Stimulated activated CD4-positive, alpha-beta T cell treated with anti-CD3 and anti-CD28 coated beads, Interleukin-15, amount 100 ng/mL, for 48 hours (primary cell): Measurements from ENCODE around the gene RGS12.

Experiments
- DNase-seq, 2 donors: peaks; one replicate each; pipeline ENCODE4 v3.0.0-alpha.2; 2020; ENCODE audit warnings: low read depth in 2 of 2

Gene RGS12

GRCh38 chr4:3253808-3254207 lies 39.0 kb upstream of the RGS12 start:
- DNase-seq: no peak

- DNase-seq: no peak
Observed at GRCh38 chr4:3254302-3255131, 38.3 kb upstream of the RGS12 start.

GRCh38 chr4:3255611-3256186 lies 37.1 kb upstream of the RGS12 start:
- no peak for DNase-seq

GRCh38 chr4:3256230-3257102 lies 36.4 kb upstream of the RGS12 start:
- no peak for DNase-seq

GRCh38 chr4:3257103-3257555 lies 35.7 kb upstream of the RGS12 start:
- DNase-seq: no peak

DNA sequence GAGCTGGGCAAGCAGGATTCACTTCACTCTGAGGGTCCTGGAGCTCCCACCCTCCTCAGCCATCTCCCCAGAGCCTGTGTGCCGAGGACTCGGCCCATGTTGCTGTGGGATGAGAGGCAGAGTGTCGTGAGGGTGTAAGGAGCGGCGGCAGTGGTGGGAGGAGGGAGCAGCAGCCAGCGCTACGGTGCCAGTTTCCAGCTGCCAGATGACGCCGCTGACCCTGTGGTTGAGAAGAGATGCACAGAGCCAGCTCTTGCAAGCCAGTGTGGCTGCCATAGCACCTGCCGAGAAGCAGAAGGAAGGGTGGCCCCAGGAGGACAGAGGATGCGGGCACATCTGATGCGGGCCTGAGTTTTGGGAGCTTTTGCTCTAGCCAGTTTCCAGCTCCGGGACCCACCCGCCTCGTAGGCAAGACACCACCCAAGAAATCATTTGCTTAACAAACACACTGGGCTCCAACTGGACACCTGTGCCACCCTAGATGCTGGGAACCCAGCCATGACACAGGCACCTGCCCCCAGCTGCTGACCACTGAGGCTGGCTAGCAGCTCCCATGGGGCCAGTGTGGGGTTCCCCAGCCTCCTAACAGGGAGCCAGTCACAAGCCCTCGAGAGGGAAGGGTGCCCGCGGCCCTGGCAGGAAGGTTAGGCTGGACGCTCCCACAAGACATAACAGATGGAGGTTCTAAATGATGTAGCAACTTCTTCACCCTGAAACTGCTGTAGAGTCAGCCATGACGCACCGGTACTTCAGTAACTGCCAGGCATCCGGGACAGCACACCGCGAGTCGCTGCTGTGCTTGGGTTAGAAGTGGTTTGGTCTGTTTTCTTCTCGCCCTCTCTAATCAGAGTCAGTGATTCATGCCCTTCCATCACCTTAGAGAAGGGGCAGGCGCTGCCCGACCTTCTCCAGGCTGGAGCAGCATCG lies 35.0 kb upstream of the RGS12 start:
- DNase-seq: no peak

DNA sequence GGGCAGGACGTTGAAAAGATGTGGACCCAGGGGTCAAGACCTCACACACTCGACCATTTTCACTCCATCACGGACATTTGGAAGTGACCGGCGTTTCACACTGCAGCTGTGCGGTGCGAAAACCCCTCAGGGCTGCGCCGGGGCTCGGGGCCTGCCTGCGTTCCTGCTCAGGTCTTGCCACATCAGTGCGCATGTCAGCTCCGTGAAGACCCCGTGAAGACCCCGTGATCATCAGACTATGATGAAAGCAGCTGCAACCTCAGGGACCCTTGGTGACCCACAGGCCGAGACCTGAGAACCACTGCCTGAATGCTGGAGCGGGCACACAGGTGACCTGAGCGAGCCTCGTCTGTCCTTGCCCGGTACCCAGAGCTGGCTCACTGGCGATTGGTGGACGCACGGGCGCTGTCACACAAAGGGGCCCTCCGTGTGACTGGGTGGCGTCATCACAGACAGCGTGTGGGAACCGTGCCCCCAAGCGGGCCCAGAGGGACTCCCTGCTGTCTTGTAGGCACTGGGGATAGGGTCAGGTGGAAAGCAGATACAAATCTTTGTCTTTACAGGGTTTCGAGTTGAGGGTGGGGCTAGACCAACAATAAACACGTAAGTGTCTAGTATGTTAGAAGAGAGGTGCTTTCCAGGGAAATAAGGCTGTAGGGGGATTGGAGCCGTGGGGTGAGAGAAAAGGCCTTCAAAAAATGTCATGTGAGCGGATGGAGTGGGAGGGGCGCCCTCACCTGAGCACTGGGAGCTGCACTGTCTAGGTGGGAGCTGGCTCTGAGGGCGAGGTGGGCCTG lies 31.2 kb upstream of the RGS12 start:
- DNase-seq: no peak

DNA sequence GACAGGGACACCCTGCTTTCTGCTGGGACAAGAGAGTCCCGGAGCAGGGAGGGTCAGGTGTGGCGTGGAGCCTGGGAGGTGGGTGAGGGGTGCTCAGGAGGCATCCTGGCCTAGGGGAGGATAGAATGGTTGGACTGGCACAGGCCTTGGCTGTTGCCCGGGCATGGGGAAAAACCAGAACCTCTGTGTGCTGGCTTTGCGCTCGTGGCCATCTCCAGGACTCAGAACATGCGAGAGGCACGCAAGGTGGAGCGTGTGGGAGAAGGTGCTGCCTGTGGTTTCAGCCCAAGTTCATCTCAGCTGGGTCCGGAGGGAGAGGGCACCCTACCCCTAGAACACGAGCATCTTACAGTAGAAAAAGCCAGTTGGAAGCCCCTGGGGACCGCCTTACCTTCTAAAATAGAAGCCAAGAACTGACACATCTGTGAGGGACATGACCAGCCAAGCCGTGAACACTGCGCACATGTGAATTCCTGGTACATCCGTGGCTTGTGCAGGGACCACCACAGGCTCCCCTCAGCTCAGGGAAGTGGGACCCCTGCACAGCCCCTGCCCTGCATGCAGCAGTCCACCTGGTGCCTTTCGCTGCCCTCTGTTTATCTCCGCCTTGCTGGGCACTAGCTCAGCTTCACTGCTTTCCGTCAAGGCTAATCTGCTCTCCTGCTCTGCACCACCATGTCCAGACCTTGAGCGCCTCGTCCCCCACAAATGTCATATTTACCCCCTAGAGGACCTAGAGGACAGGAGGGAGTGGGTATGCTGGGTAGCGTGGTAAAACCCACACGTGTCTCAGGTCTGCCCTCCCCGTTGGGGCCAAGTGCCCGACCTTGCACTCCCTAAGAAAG lies 30.4 kb upstream of the RGS12 start:
- no peak for DNase-seq

DNA sequence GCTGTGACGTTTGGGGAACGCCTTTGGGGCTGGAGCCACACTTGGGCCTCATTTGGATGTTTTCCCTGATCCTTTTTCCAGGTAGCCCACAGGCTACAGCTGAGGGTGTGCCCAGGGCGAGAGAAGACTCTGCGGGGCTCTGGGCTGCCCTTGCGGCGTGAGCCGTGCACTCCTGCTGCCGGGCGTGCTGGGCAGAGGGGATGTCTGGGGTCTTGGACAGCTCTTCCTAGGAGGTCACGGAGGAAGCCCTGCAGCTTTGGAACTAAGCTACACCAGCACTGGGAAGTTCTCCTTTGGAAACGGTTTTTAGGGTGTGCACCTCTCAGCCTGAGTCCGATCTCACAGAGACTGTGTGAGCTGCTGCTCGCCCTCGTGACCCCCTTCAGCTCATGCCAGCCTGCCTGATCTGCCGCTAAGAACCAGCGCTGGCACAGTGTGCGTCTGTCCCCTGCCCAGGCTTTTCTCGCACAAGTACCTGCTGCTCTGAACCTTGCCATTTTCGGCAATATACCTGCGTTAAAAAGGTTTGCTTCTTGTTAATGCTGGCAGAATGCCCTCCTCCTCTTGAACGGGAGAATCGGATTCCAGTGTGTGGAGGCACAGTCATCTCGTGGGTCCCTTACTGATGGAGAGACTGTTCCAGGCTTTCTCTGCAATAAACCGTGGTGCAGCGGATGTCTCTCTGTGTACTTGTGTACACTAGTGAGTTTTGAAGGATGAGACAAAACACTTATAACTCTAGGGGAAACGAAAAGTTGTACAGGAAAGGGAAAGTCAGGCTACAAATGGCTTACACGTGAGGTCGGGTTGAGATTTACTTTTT lies 29.6 kb upstream of the RGS12 start:
- no peak for DNase-seq

GRCh38 chr4:3263876-3264193 lies 29.0 kb upstream of the RGS12 start:
- no peak for DNase-seq

GRCh38 chr4:3266076-3266475 lies 26.7 kb upstream of the RGS12 start:
- no peak for DNase-seq

GRCh38 chr4:3267576-3268394 lies 25.0 kb upstream of the RGS12 start:
- DNase-seq: no peak

GRCh38 chr4:3268395-3269104 lies 24.3 kb upstream of the RGS12 start:
- no peak for DNase-seq

- no peak for DNase-seq
Observed at GRCh38 chr4:3269105-3269927, 23.5 kb upstream of the RGS12 start.

GRCh38 chr4:3269991-3270611 lies 22.7 kb upstream of the RGS12 start:
- DNase-seq: no peak

GRCh38 chr4:3271131-3271530 lies 21.7 kb upstream of the RGS12 start:
- no peak for DNase-seq
